Tibial nerve (tissue), 4 donors: ENCODE results near the gene RAP1GAP. TPM values are rescaled to one million over a fixed set of nuclear protein-coding genes. Genes with fewer than 3 reads are reported as not detected.
A peak's percentile ranks its signal among the peaks of the same experiment; 100 is the strongest.

Experiments used
- DNase-seq, 2 donors: peaks; one replicate each; pipeline ENCODE4 v3.0.0-alpha.2; 2019; ENCODE audit warnings: low spot score in 2 of 2
- H3K27ac ChIP-seq, 4 donors: fragments of 200-600 bp; sonication (generic) in 3 of 4; one replicate each; pipeline ENCODE4 v1.5.1; 2017 to 2019; ENCODE audit warnings: mild to moderate bottlenecking in 1 of 4
- H3K27me3 ChIP-seq, 2 donors: fragments of 200-600 bp; sonication (generic) in 1 of 2; one replicate each; pipeline versions ENCODE4 v1.5.1 to v1.6.0; 2017 to 2019
- H3K36me3 ChIP-seq, 3 donors: fragments of 200-600 bp; sonication (generic); one replicate each; pipeline ENCODE4 v1.5.1; 2018 to 2019
- H3K4me1 ChIP-seq, 4 donors: fragments of 200-600 bp; sonication (generic) in 3 of 4; one replicate each; pipeline ENCODE4 v1.5.1; 2017 to 2019
- H3K4me3 ChIP-seq, 4 donors: fragments of 200-600 bp; sonication (generic) in 3 of 4; one replicate each; pipeline ENCODE4 v1.5.1; 2017 to 2019; ENCODE audit warnings: mild to moderate bottlenecking in 1 of 4, moderate library complexity in 1 of 4
- H3K9me3 ChIP-seq, 4 donors: fragments of 200-600 bp; sonication (generic) in 3 of 4; one replicate each; pipeline ENCODE4 v1.5.1; 2017 to 2019
- CTCF ChIP-seq, 5 experiments: fragments of 200-600 bp in 3 of 5; fragments of 450-650 bp in 2 of 5; sonication (generic) in 3 of 5; IDR thresholded peaks; one replicate each; pipeline ENCODE4 v1.5.1; 2016 to 2019; ENCODE audit warnings: antibody characterized with exemption in 5 of 5, mild to moderate bottlenecking in 3 of 5, moderate library complexity in 2 of 5
- EP300 ChIP-seq, 2 donors: sonication (generic); formaldehyde crosslinking; IDR thresholded peaks; one replicate each; pipeline ENCODE4 v1.6.1; 2017; ENCODE audit warnings: antibody characterized with exemption in 2 of 2, mild to moderate bottlenecking in 1 of 2
- POLR2A ChIP-seq, 2 donors: fragments of 450-650 bp; IDR thresholded peaks; one replicate each; pipeline ENCODE4 v1.6.1; 2017; ENCODE audit warnings: antibody characterized with exemption in 2 of 2, mild to moderate bottlenecking in 2 of 2, moderate library complexity in 2 of 2
- WGBS, 2 donors: methylation state at CpG; one replicate each; pipeline ENCODE4 v1.1.5; 2018; 5-methylcytosine and 5-hydroxymethylcytosine counted together
- total RNA-seq, 4 donors: library from RNA; depleted of rRNA; stranded (reverse); fragments of >200 nt; gene quantifications; one replicate each; pipeline ENCODE4 v1.1.0, GENCODE V29; 2016

Gene RAP1GAP
- total RNA-seq, 4 donors from 2014 or later: 2.4 to 5.1 (median 4.6) TPM

GRCh38 chr1:21654209-21654608 is 14.9 kb downstream of the RAP1GAP start:
- TF ChIP-seq EP300 (IDR thresholded peaks at IDR 0.05) (no peak), CTCF (IDR thresholded peaks at IDR 0.05) (no peak), POLR2A (IDR thresholded peaks at IDR 0.05) (no peak)
- peaks cover 0 to 63% (median 18%) of the 10 kb centered on the region in 4 donors for H3K4me1 ChIP-seq
- 61 to 63% methylated on average over 6 of the region's 6 CpGs for WGBS, 2 donors

DNA sequence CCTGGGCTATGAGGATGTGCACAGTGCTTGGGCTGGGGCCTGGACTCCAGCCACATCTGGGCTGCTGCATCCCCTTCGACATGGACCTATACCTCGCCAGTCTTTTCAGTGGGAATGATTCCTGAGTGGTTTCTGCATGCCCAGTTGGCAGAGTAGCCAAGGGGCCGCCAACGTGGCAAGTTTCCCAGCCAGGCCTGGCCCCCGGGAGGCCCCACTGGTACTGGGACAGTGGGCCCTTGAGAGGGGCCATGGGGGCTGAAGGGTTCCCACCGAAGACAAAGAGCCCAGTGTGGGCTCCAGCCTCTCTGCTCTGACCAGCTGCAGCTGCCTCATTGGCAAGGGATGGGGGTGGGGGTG is 15.4 kb downstream of the RAP1GAP start:
- DNase-seq: no peak
- TF ChIP-seq CTCF (IDR thresholded peaks at IDR 0.05) (no peak), EP300 (IDR thresholded peaks at IDR 0.05) (no peak), POLR2A (IDR thresholded peaks at IDR 0.05) (no peak)
- H3K27ac ChIP-seq: peak overlapping the region in 3 of 4 donors; percentile 66 to 91 (median 87)

More at GRCh38 chr1:21654209-21654608, 14.9 kb downstream of the RAP1GAP start:
- peak overlapping the region in 2 of 4 donors; percentile 67 to 91 for H3K27ac ChIP-seq
- no peak for DNase-seq
- H3K36me3 ChIP-seq: no peaks in the 10 kb centered on the region
- no peak overlapping the region for H3K4me3 ChIP-seq
- H3K9me3 ChIP-seq: no peaks in the 10 kb centered on the region
- H3K27me3 ChIP-seq: peaks cover 0 to 14% of the 10 kb centered on the region in 2 donors

GRCh38 chr1:21652937-21653743 is 16.0 kb downstream of the RAP1GAP start:
- WGBS, 2 donors: 49 to 53% methylated on average over 10 of the region's 10 CpGs
- TF ChIP-seq CTCF (IDR thresholded peaks at IDR 0.05) (no peak), POLR2A (IDR thresholded peaks at IDR 0.05) (no peak), EP300 (IDR thresholded peaks at IDR 0.05) (no peak)
- H3K36me3 ChIP-seq: no peaks in the 10 kb centered on the region

More for the DNA sequence above, 15.4 kb downstream of the RAP1GAP start:
- Histone ChIP-seq H3K4me1 (peaks cover 0 to 61% (median 18%) of the 10 kb centered on the region in 4 donors), H3K4me3 (no peak overlapping the region), H3K36me3 (no peaks in the 10 kb centered on the region), H3K9me3 (no peaks in the 10 kb centered on the region), H3K27me3 (peaks cover 0 to 17% of the 10 kb centered on the region in 2 donors)
- 17 to 39% methylated on average over 4 to 6 of the region's 6 CpGs for WGBS, 2 donors

DNA sequence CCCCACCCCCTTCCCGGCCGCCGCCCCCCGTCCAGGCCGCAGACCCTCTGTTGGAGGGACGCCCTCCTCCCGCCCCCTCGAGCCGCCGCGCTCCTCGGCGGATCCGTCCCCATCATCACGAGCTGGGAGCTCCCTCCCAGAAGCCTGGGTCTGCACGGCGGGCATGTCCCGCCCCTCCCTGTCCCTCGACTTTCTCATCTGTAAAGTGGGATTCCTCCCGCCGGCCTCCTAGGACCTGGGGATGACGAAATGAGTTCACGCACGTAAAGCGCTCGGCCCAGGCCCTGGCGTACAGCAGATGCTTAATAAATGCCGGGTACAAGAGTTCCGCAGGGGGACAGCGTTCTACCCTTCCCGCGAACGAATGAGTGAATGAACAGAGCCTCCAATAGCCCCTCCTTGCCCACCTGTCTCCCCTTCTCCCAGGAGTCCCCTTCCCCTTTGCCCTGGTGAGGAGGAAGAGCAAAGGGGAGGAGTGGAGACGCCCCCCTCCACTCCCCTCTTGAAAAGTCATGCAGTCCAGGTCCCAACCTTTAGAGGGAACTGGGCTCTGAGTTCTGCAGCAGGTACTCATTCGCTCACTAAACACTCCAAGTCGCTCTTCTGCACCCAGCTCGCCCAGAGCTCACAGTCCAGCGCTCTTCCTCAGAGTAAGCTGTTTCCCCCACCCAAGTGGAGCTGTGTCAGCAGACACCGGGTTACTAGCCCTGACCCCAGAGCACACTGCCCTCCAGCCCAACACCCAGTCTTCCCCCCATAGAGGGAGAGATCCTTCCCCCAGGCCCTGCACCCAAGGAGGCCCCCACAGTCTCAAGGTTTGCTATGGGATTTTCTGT is 16.8 kb downstream of the RAP1GAP start:
- Histone ChIP-seq H3K27me3 (peaks cover 0 to 24% of the 10 kb centered on the region in 2 donors), H3K9me3 (no peaks in the 10 kb centered on the region), H3K27ac (peak overlapping the region; percentile 66 to 91 (median 82)), H3K4me3 (peak overlapping the region in 3 of 4 donors; percentile 11 to 59 (median 37)), H3K36me3 (no peaks in the 10 kb centered on the region), H3K4me1 (peaks cover 0 to 65% (median 18%) of the 10 kb centered on the region in 4 donors)
- WGBS, 2 donors: 16 to 18% methylated on average over 28 to 36 of the region's 39 CpGs
- no peak for DNase-seq
- TF ChIP-seq CTCF (IDR thresholded peaks at IDR 0.05) (no peak), EP300 (IDR thresholded peaks at IDR 0.05) (no peak), POLR2A (IDR thresholded peaks at IDR 0.05) (no peak)

More at GRCh38 chr1:21652937-21653743, 16.0 kb downstream of the RAP1GAP start:
- H3K4me1 ChIP-seq: peaks cover 0 to 62% (median 18%) of the 10 kb centered on the region in 4 donors
- H3K9me3 ChIP-seq: no peaks in the 10 kb centered on the region
- H3K27me3 ChIP-seq: peaks cover 0 to 22% of the 10 kb centered on the region in 2 donors
- H3K27ac ChIP-seq: peak overlapping the region; percentile 14 to 91 (median 76)
- H3K4me3 ChIP-seq: no peak overlapping the region
- DNase-seq: no peak
